HL-60 (cell line): ENCODE measurements around the gene FKBP7.
"Not testable (repeated sequence)": the region's sequence is repeated elsewhere in the genome, so short reads cannot be mapped to it uniquely, and the experiment has no call there.

ENCODE experiments used
- DNase-seq, 2 experiments: peaks; one replicate each; pipeline ENCODE4 v3.0.0-alpha.2; 2010 to 2020; ENCODE audit warnings: low read depth in 1 of 2, low spot score in 1 of 2
- H3K27ac ChIP-seq: fragments of 250-450 bp; sonication (Bioruptor Pico); replicated peaks from 2 replicates; pipeline ENCODE4 v1.5.1; 2020; ENCODE audit warnings: mild to moderate bottlenecking, moderate library complexity
- H3K27me3 ChIP-seq: fragments of 250-450 bp; sonication (Bioruptor Pico); 2 replicates; pipeline ENCODE4 v1.5.1; 2021; ENCODE audit warnings: mild to moderate bottlenecking, moderate library complexity; ENCODE audit not compliant: insufficient read depth, poor library complexity, severe bottlenecking
- H3K4me3 ChIP-seq: replicated peaks from 2 replicates; pipeline ENCODE4 v1.5.1; 2011; ENCODE audit warnings: mild to moderate bottlenecking, control low read depth, low read length; ENCODE audit not compliant: insufficient read depth
- CTCF ChIP-seq: IDR thresholded peaks from one replicate; pipeline ENCODE4 v1.5.1; 2011; ENCODE audit warnings: low read length, control low read depth, inconsistent platforms; ENCODE audit not compliant: insufficient read depth
- GABPA ChIP-seq: IDR thresholded peaks from 2 replicates; pipeline ENCODE4 v1.6.1; 2012; ENCODE audit warnings: low read depth
- POLR2AphosphoS5 ChIP-seq: IDR thresholded peaks from 2 replicates; pipeline ENCODE4 v1.6.1; 2012; ENCODE audit warnings: low read depth
- REST ChIP-seq: IDR thresholded peaks from 2 replicates; pipeline ENCODE4 v1.6.1; 2012; ENCODE audit warnings: low read depth; ENCODE audit not compliant: insufficient replicate concordance
- SPI1 ChIP-seq: IDR thresholded peaks from 2 replicates; pipeline ENCODE4 v1.6.1; 2012; ENCODE audit warnings: low read depth, mild to moderate bottlenecking, borderline replicate concordance

The FKBP7 gene

GRCh38 chr2:178473931-178474330 lies 4.5 kb downstream of the FKBP7 start:
- no peaks in the 10 kb centered on the region for H3K27me3 ChIP-seq
- no peak for TF ChIP-seq POLR2AphosphoS5
- TF ChIP-seq SPI1 = no peak
- no peak for TF ChIP-seq CTCF
- no peak for TF ChIP-seq REST
- no peak for TF ChIP-seq GABPA
- H3K4me3 ChIP-seq = no peak overlapping the region
- H3K27ac ChIP-seq = no peak overlapping the region
- DNase-seq = no peak

GRCh38 chr2:178473373-178473772 lies 5.0 kb downstream of the FKBP7 start:
- Histone ChIP-seq H3K27me3 (no peaks in the 10 kb centered on the region), H3K27ac (no peak overlapping the region), H3K4me3 (no peak overlapping the region)
- TF ChIP-seq REST (no peak), POLR2AphosphoS5 (no peak), SPI1 (no peak), CTCF (no peak), GABPA (no peak)
- DNase-seq = no peak

- not testable (repeated sequence) for H3K27ac ChIP-seq, H3K27me3 ChIP-seq, H3K4me3 ChIP-seq, DNase-seq
Observed at GRCh38 chr2:178471313-178471712, 7.1 kb downstream of the FKBP7 start.

- no peak for TF ChIP-seq REST
- no peak for TF ChIP-seq GABPA
- TF ChIP-seq SPI1 = no peak
- TF ChIP-seq CTCF = no peak
- TF ChIP-seq POLR2AphosphoS5 = no peak
- DNase-seq = no peak
- H3K4me3 ChIP-seq = no peak overlapping the region
- H3K27me3 ChIP-seq = no peaks in the 10 kb centered on the region
- H3K27ac ChIP-seq = no peak overlapping the region
Observed at GRCh38 chr2:178469219-178469849, 9.1 kb downstream of the FKBP7 start.
